ENCODE results near the gene PACRG.

- TF ChIP-seq CTCF (IDR thresholded peaks at IDR 0.05), result no peak
- TF ChIP-seq POLR2A (IDR thresholded peaks at IDR 0.05), result no peak
- TF ChIP-seq POLR2AphosphoS5 (IDR thresholded peaks at IDR 0.05), result no peak
Observed at GRCh38 chr6:162688751-162689345, 38.9 kb upstream of the PACRG start.
